Stimulated activated CD4-positive, alpha-beta T cell treated with anti-CD3 and anti-CD28 coated beads, TNF-alpha, amount 100 ng/mL, for 48 hours (primary cell): ENCODE results near the gene KIRREL3.
A peak's percentile ranks its signal among the peaks of the same experiment; 100 is the strongest.

Source experiments
- DNase-seq, 3 donors: peaks; one replicate each; pipeline ENCODE4 v3.0.0-alpha.2; 2020; ENCODE audit warnings: low read depth in 3 of 3

Gene KIRREL3

GRCh38 chr11:126739499-126740145, 260.9 kb downstream of the KIRREL3 start:
- DNase-seq = no peak

GRCh38 chr11:126738295-126739031, 262.1 kb downstream of the KIRREL3 start:
- no peak for DNase-seq

- DNase-seq = no peak
Measured at GRCh38 chr11:126736682-126737572, 263.6 kb downstream of the KIRREL3 start.

GRCh38 chr11:126734752-126735151, 265.8 kb downstream of the KIRREL3 start:
- DNase-seq = no peak

GRCh38 chr11:126733685-126734084, 266.9 kb downstream of the KIRREL3 start:
- no peak for DNase-seq

- no peak for DNase-seq
Measured at GRCh38 chr11:126732981-126733380, 267.6 kb downstream of the KIRREL3 start.

- no peak for DNase-seq
Measured at GRCh38 chr11:126731576-126732142, 268.9 kb downstream of the KIRREL3 start.

- DNase-seq = no peak
Measured at GRCh38 chr11:126727381-126727780, 273.2 kb downstream of the KIRREL3 start.

- no peak for DNase-seq
Measured at GRCh38 chr11:126725521-126725920, 275.0 kb downstream of the KIRREL3 start.

GRCh38 chr11:126725043-126725442, 275.5 kb downstream of the KIRREL3 start:
- DNase-seq = no peak

GRCh38 chr11:126723665-126724045, 276.9 kb downstream of the KIRREL3 start:
- DNase-seq = no peak

- DNase-seq = no peak
Measured at GRCh38 chr11:126722956-126723664, 277.5 kb downstream of the KIRREL3 start.

GRCh38 chr11:126722006-126722736, 278.4 kb downstream of the KIRREL3 start:
- no peak for DNase-seq

GRCh38 chr11:126720539-126721235, 279.9 kb downstream of the KIRREL3 start:
- DNase-seq = no peak

- DNase-seq = no peak
Measured at GRCh38 chr11:126719740-126720139, 280.8 kb downstream of the KIRREL3 start.

GRCh38 chr11:126718276-126718675, 282.3 kb downstream of the KIRREL3 start:
- DNase-seq = no peak

GRCh38 chr11:126716456-126717083, 284.0 kb downstream of the KIRREL3 start:
- peak in 2 of 3 donors; percentile 19 to 26 for DNase-seq

- no peak for DNase-seq
Measured at GRCh38 chr11:126713806-126714205, 286.8 kb downstream of the KIRREL3 start.

- DNase-seq = no peak
Measured at GRCh38 chr11:126711977-126712625, 288.5 kb downstream of the KIRREL3 start.
